CD4-positive, alpha-beta T cell (primary cell): ENCODE results near the gene CSF2RB. TPM values are rescaled to one million over a fixed set of nuclear protein-coding genes. Genes with fewer than 3 reads are reported as not detected.

Source experiments
- ATAC-seq: fragments of 200-7000 bp; cut with Tn5 transposase; one replicate; pipeline ENCODE4 v1.10.0; 2022; ENCODE audit warnings: mild to moderate bottlenecking; ENCODE audit not compliant: poor library complexity
- CTCF ChIA-PET: fragments of 350-600 bp; sonication (Branson Sonifier 250); formaldehyde crosslinking; loops from one replicate; lab custom pipeline; 2021; ENCODE audit warnings: antibody characterized with exemption, inconsistent platforms; lab: Charles Lee
- POLR2A ChIA-PET: fragments of 350-600 bp; sonication (Branson Sonifier 250); formaldehyde crosslinking; loops from one replicate; lab custom pipeline; 2021; ENCODE audit warnings: antibody characterized with exemption, inconsistent platforms; lab: Charles Lee
- DNase-seq, 14 experiments: peaks; one replicate each; pipeline ENCODE4 v3.0.0-alpha.2; 2013 to 2020; ENCODE audit warnings: mixed read lengths in 2 of 14
- H3K27ac ChIP-seq, 2 donors: one replicate each; pipeline versions ENCODE4 v1.5.1 to v1.7.0; 2013; ENCODE audit warnings: low read length in 2 of 2, low read depth in 1 of 2, mild to moderate bottlenecking in 1 of 2
- H3K27me3 ChIP-seq, 2 experiments: 1 replicate in 1 of 2; 2 replicates in 1 of 2; pipeline versions ENCODE4 v1.6.1 to v1.7.0; 2013; ENCODE audit warnings: low read length in 2 of 2, control low read depth in 1 of 2, mild to moderate bottlenecking in 1 of 2, moderate library complexity in 1 of 2; ENCODE audit not compliant: insufficient read depth in 2 of 2, control insufficient read depth in 1 of 2
- H3K36me3 ChIP-seq: one replicate; pipeline ENCODE4 v1.6.1; 2013; ENCODE audit warnings: low read length, control low read depth; ENCODE audit not compliant: insufficient read depth
- H3K4me1 ChIP-seq: one replicate; pipeline ENCODE4 v1.6.1; 2013; ENCODE audit warnings: low read length, control low read depth; ENCODE audit not compliant: insufficient read depth
- H3K4me3 ChIP-seq: one replicate; pipeline ENCODE4 v1.5.1; 2013; ENCODE audit warnings: mild to moderate bottlenecking, low read length, moderate library complexity
- H3K9me3 ChIP-seq, 2 experiments: 1 replicate in 1 of 2; 2 replicates in 1 of 2; pipeline versions ENCODE4 v1.6.1 to v1.7.0; 2013; ENCODE audit warnings: low read length in 2 of 2, mild to moderate bottlenecking in 2 of 2, control low read depth in 1 of 2, moderate library complexity in 1 of 2; ENCODE audit not compliant: control insufficient read depth in 1 of 2, insufficient read depth in 1 of 2
- H3K27ac Mint-ChIP-seq: one replicate; pipeline ENCODE4 v1.8.0; 2020; ENCODE audit warnings: mixed read lengths
- H3K27me3 Mint-ChIP-seq: one replicate; pipeline ENCODE4 v1.8.0; 2021; ENCODE audit warnings: mixed read lengths
- H3K36me3 Mint-ChIP-seq: one replicate; pipeline ENCODE4 v1.8.0; 2021; ENCODE audit warnings: low read depth, mixed read lengths
- H3K4me1 Mint-ChIP-seq: one replicate; pipeline ENCODE4 v1.8.0; 2021; ENCODE audit warnings: low read depth, mixed read lengths
- H3K4me3 Mint-ChIP-seq: one replicate; pipeline ENCODE4 v1.8.0; 2020; ENCODE audit warnings: mild to moderate bottlenecking, mixed read lengths
- H3K9me3 Mint-ChIP-seq: one replicate; pipeline ENCODE4 v1.8.0; 2020; ENCODE audit warnings: mixed read lengths
- intact Hi-C, 2 experiments: fragments of 100-400 bp; cut with DNase I in 1 of 2; cut with micrococcal nuclease in 1 of 2; formaldehyde crosslinking; loops; one replicate each; pipeline versions ENCODE4 v1.15.1 to v1.9.0; 2023 to 2025; cut with DNase I, micrococcal nuclease
- total RNA-seq, 174 experiments: library from RNA in 2 of 174; stranded (reverse) in 2 of 174; gene quantifications; one replicate each; pipeline ENCODE4 v1.2.3 and lab custom pipeline; 2021 to 2026
- TF ChIP-seq, protein P1 (sequence below): fragments of 200-600 bp; IDR thresholded peaks from one replicate; pipeline ENCODE4 v1.8.0; 2022; ENCODE audit warnings: antibody characterized with exemption, mild to moderate bottlenecking

CSF2RB gene
- total RNA-seq, 2 experiments from 2014 or later: 1.5 TPM

- peaks cover 13% of the 10 kb centered on the region for H3K4me1 Mint-ChIP-seq
- peaks cover 17% of the 10 kb centered on the region for H3K36me3 ChIP-seq
- H3K4me3 Mint-ChIP-seq: no peak overlapping the region
- no peak overlapping the region for H3K27ac Mint-ChIP-seq
- H3K27me3 Mint-ChIP-seq: no peaks in the 10 kb centered on the region
- H3K4me3 ChIP-seq: no peak overlapping the region
- ChIA-PET CTCF (no interaction called here), POLR2A (no interaction called here)
- peaks cover 18% of the 10 kb centered on the region for H3K4me1 ChIP-seq
- no peak overlapping the region for H3K27ac ChIP-seq
- no peaks in the 10 kb centered on the region for H3K27me3 ChIP-seq
- no peaks in the 10 kb centered on the region for H3K36me3 Mint-ChIP-seq
- no peaks in the 10 kb centered on the region for H3K9me3 Mint-ChIP-seq
- DNase-seq (no peak), ATAC-seq (no peak)
- intact Hi-C loops: no loop called here
- H3K9me3 ChIP-seq: no peaks in the 10 kb centered on the region
- TF ChIP-seq, protein P1, sequence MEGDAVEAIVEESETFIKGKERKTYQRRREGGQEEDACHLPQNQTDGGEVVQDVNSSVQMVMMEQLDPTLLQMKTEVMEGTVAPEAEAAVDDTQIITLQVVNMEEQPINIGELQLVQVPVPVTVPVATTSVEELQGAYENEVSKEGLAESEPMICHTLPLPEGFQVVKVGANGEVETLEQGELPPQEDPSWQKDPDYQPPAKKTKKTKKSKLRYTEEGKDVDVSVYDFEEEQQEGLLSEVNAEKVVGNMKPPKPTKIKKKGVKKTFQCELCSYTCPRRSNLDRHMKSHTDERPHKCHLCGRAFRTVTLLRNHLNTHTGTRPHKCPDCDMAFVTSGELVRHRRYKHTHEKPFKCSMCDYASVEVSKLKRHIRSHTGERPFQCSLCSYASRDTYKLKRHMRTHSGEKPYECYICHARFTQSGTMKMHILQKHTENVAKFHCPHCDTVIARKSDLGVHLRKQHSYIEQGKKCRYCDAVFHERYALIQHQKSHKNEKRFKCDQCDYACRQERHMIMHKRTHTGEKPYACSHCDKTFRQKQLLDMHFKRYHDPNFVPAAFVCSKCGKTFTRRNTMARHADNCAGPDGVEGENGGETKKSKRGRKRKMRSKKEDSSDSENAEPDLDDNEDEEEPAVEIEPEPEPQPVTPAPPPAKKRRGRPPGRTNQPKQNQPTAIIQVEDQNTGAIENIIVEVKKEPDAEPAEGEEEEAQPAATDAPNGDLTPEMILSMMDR: no peak
These were observed 43.2 kb upstream of the CSF2RB start for GRCh38 chr22:36870250-36870649.

DNA sequence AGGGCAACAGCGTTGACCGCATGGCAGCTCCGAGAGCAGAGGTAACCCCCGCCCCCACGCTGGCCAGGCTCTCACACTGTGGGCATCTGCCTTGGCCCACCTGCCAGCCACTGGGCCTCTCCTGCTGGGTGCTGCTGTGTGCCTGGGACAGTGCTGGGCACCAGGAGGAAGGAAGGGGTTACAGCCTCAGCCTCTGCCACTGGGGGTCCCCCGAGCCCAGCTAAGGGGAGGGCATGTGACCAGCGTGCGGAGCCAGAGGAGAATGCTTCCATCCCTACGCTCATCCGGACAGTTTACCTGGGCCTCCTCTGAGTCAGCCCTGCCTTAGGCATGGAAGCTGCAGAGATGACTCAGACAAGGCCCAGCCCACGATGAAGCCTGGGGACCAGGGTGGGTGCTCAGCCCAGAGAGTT, 41.8 kb upstream of the CSF2RB start:
- no peaks in the 10 kb centered on the region for H3K9me3 Mint-ChIP-seq
- POLR2A ChIA-PET: no interaction called here
- H3K4me1 ChIP-seq: peaks cover 18% of the 10 kb centered on the region
- no peaks in the 10 kb centered on the region for H3K36me3 Mint-ChIP-seq
- peaks cover 13% of the 10 kb centered on the region for H3K4me1 Mint-ChIP-seq
- H3K27me3 ChIP-seq: no peaks in the 10 kb centered on the region
- DNase-seq (no peak), ATAC-seq (no peak)
- TF ChIP-seq, protein P1: no peak
- no peaks in the 10 kb centered on the region for H3K27me3 Mint-ChIP-seq
- CTCF ChIA-PET: no interaction called here
- H3K27ac ChIP-seq: no peak overlapping the region
- peaks cover 13% of the 10 kb centered on the region for H3K36me3 ChIP-seq
- intact Hi-C loops: no loop called here
- no peaks in the 10 kb centered on the region for H3K9me3 ChIP-seq
- H3K4me3 Mint-ChIP-seq: no peak overlapping the region
- no peak overlapping the region for H3K27ac Mint-ChIP-seq
- no peak overlapping the region for H3K4me3 ChIP-seq

DNA sequence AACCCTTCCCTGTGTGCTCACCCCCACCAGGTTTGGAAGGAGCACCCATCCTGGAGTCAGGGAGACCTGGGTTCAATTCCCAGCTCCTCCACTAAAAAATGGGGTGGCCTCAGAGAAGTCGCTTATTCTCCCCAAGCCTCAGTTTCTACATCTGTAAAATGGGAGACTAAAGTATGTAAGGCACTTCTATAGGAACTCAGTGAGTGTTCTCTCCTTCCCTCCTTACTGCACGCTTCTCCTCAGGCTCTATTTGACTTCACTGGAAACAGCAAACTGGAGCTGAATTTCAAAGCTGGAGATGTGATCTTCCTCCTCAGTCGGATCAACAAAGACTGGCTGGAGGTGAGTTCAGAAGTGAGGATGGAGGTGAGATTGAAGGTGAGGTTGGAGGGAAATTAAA, 41.3 kb upstream of the CSF2RB start:
- H3K9me3 Mint-ChIP-seq: no peaks in the 10 kb centered on the region
- TF ChIP-seq, protein P1: no peak
- ChIA-PET POLR2A (no interaction called here), CTCF (no interaction called here)
- H3K27me3 ChIP-seq: no peaks in the 10 kb centered on the region
- H3K36me3 ChIP-seq: peaks cover 11% of the 10 kb centered on the region
- no peaks in the 10 kb centered on the region for H3K9me3 ChIP-seq
- H3K36me3 Mint-ChIP-seq: no peaks in the 10 kb centered on the region
- H3K4me3 Mint-ChIP-seq: no peak overlapping the region
- no peak overlapping the region for H3K27ac Mint-ChIP-seq
- no peaks in the 10 kb centered on the region for H3K27me3 Mint-ChIP-seq
- intact Hi-C loops: no loop called here
- peaks cover 18% of the 10 kb centered on the region for H3K4me1 ChIP-seq
- no peak overlapping the region for H3K4me3 ChIP-seq
- DNase-seq: no peak
- peaks cover 13% of the 10 kb centered on the region for H3K4me1 Mint-ChIP-seq
- H3K27ac ChIP-seq: no peak overlapping the region
- no peak for ATAC-seq
